ENCODE measurements around the gene DIAPH2.

DNA sequence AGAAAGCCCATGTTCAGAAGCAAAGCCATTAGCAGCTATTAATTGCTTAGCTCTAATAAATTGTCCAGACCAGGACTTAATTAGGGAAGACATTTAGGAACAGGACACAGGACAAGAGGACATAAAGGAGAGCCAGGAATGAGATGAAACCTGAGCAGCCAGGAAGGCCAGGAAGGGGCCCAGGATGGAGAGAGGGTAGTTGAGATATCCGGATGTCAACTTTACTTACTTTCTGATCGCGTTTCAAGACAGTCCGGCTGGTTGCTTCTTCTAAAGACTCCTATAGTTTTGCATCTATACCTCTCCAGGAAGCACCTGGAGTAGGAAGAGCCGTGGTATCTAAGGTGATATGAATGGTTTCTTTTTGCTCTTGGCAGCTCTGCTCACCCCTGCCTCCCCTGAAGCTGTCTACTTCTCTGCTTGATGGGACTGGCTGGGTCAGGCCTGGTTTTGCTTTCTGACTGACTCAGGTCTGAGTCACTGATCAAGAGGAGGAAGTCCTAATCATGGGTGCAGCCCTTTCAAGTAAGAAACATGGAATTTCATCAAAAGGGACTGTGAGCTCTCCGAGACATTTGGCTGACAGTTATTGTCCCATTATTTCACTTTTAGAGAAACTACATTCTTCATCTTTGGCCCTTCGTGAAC is 932.4 kb downstream of the DIAPH2 start:
- TF ChIP-seq, protein P1, sequence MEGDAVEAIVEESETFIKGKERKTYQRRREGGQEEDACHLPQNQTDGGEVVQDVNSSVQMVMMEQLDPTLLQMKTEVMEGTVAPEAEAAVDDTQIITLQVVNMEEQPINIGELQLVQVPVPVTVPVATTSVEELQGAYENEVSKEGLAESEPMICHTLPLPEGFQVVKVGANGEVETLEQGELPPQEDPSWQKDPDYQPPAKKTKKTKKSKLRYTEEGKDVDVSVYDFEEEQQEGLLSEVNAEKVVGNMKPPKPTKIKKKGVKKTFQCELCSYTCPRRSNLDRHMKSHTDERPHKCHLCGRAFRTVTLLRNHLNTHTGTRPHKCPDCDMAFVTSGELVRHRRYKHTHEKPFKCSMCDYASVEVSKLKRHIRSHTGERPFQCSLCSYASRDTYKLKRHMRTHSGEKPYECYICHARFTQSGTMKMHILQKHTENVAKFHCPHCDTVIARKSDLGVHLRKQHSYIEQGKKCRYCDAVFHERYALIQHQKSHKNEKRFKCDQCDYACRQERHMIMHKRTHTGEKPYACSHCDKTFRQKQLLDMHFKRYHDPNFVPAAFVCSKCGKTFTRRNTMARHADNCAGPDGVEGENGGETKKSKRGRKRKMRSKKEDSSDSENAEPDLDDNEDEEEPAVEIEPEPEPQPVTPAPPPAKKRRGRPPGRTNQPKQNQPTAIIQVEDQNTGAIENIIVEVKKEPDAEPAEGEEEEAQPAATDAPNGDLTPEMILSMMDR (IDR thresholded peaks at IDR 0.05): no peak
- TF ChIP-seq EP300 (IDR thresholded peaks at IDR 0.05): no peak
- TF ChIP-seq POLR2A (IDR thresholded peaks at IDR 0.05): no peak

All from tibial nerve (tissue), 4 donors.